ENCODE results near the gene EXD3.

EXD3 gene

DNA sequence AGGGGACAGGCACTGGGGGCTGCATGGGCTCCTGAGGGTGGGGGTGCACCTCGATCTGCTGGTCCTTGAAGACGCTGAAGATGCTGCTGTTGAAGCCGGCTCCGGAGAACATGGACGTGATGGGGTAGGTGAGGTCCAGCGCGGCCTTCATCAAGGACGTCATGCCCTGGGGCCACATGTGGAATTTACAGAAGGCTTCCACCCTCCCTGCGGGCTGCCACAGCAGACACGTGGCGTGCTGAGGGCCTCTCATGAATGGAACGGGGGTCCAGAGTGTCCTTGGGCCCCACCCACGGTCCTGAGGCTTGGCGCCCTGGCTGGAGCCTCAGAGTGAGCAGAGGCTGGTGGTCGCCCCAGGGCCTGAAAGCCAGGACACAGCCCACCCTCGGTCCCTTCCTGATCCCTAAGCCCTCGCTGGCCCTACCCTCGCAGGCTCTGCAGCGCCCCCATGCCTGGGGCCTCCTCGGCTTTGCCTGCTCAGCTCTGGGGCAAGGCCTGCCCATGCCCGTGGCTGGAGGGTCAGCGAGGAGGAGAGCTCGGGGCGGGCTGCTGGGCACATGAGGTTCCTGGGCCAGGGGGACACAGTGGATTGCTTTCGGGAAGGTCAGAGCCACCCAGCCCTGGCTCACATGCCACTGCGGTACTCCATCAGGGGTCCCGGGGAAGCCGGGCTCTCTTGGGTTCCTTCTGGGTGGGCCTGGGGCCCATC, 41.5 kb upstream of the EXD3 start:
- no peak overlapping the region for H3K23ac ChIP-seq (ENCODE audit: low read depth, low read length, poor library complexity)
- no peaks in the 10 kb centered on the region for H3K79me1 ChIP-seq (ENCODE audit: low read depth, low read length)
- H4K8ac ChIP-seq (ENCODE audit: low read depth, low read length), result peak overlapping the region; percentile 65
- no peak overlapping the region for H2BK120ac ChIP-seq (ENCODE audit: low read depth, low read length)
- H2AK5ac ChIP-seq (ENCODE audit: low read depth, low read length), result peak overlapping the region; percentile 91
- H2AFZ ChIP-seq (ENCODE audit: low read length), result no peak overlapping the region
- H3K4me3 ChIP-seq (ENCODE audit: low read length in 2 of 2), result no peak overlapping the region
- peak overlapping the region; percentile 30 for H3K9ac ChIP-seq (ENCODE audit: low read depth, low read length, poor library complexity)
- H3K4me2 ChIP-seq (ENCODE audit: insufficient read depth, low read length, poor library complexity, severe bottlenecking), result no peak overlapping the region
- no peak overlapping the region for H3K4ac ChIP-seq (ENCODE audit: low read length)
- no peaks in the 10 kb centered on the region for H3K36me3 ChIP-seq (replicated peaks in 1 of 2; ENCODE audit: control insufficient read depth in 2 of 2, insufficient read depth in 2 of 2, low read length in 2 of 2)
- H2BK15ac ChIP-seq (ENCODE audit: low read length), result peak overlapping the region; percentile 21
- WGBS, 2 donors (ENCODE audit: extremely low coverage in 2 of 2, insufficient read length in 2 of 2, insufficient replicate concordance in 1 of 2), result no CpG with 5 or more reads among the region's 28 CpGs
- H3K14ac ChIP-seq (ENCODE audit: low read length), result peak overlapping the region; percentile 75
- H3K9me3 ChIP-seq (replicated peaks in 1 of 2; ENCODE audit: control insufficient read depth in 2 of 2, insufficient read depth in 1 of 2, low read depth in 1 of 2, low read length in 2 of 2), result peaks cover 0 to 2% of the 10 kb centered on the region in 2 donors
- peak overlapping the region; percentile 64 for H3K18ac ChIP-seq (ENCODE audit: low read length)
- DNase-seq (ENCODE audit: low spot score), result no peak
- H2BK12ac ChIP-seq (ENCODE audit: low read length), result no peak overlapping the region
- no peak overlapping the region for H2BK5ac ChIP-seq (ENCODE audit: low read length)
- no peak overlapping the region for H3K27ac ChIP-seq (replicated peaks; ENCODE audit: low read length)
- peaks cover 2 to 5% of the 10 kb centered on the region in 2 donors for H3K4me1 ChIP-seq (ENCODE audit: control insufficient read depth in 2 of 2, insufficient read depth in 1 of 2, low read depth in 1 of 2, low read length in 2 of 2)
- peaks cover 0 to 6% (median 5%) of the 10 kb centered on the region in 3 experiments for H3K27me3 ChIP-seq (ENCODE audit: control insufficient read depth in 3 of 3, insufficient read depth in 3 of 3, low read depth in 1 of 3, low read length in 3 of 3)
- H4K91ac ChIP-seq (ENCODE audit: low read depth, low read length, poor library complexity), result peak overlapping the region; percentile 94

GRCh38 chr9:137463931-137464290, 40.9 kb upstream of the EXD3 start:
- WGBS, 2 donors (ENCODE audit: extremely low coverage in 2 of 2, insufficient read length in 2 of 2, insufficient replicate concordance in 1 of 2), result no CpG with 5 or more reads among the region's 18 CpGs
- Histone ChIP-seq H3K4ac (ENCODE audit: low read length) (no peak overlapping the region), H3K27me3 (ENCODE audit: control insufficient read depth in 3 of 3, insufficient read depth in 3 of 3, low read depth in 1 of 3, low read length in 3 of 3) (peaks cover 0 to 6% (median 5%) of the 10 kb centered on the region in 3 experiments), H3K4me1 (ENCODE audit: control insufficient read depth in 2 of 2, insufficient read depth in 1 of 2, low read depth in 1 of 2, low read length in 2 of 2) (peaks cover 3 to 6% of the 10 kb centered on the region in 2 donors), H3K23ac (ENCODE audit: low read depth, low read length, poor library complexity) (no peak overlapping the region), H2BK15ac (ENCODE audit: low read length) (peak overlapping the region; percentile 21), H2AK5ac (ENCODE audit: low read depth, low read length) (peak overlapping the region; percentile 89), H2BK120ac (ENCODE audit: low read depth, low read length) (no peak overlapping the region), H3K18ac (ENCODE audit: low read length) (peak overlapping the region; percentile 64), H3K79me1 (ENCODE audit: low read depth, low read length) (no peaks in the 10 kb centered on the region), H3K4me3 (ENCODE audit: low read length in 2 of 2) (no peak overlapping the region), H4K8ac (ENCODE audit: low read depth, low read length) (no peak overlapping the region), H2BK5ac (ENCODE audit: low read length) (no peak overlapping the region), H3K9ac (ENCODE audit: low read depth, low read length, poor library complexity) (no peak overlapping the region), H3K9me3 (replicated peaks in 1 of 2; ENCODE audit: control insufficient read depth in 2 of 2, insufficient read depth in 1 of 2, low read depth in 1 of 2, low read length in 2 of 2) (peaks cover 0 to 2% of the 10 kb centered on the region in 2 donors), H3K36me3 (replicated peaks in 1 of 2; ENCODE audit: control insufficient read depth in 2 of 2, insufficient read depth in 2 of 2, low read length in 2 of 2) (no peaks in the 10 kb centered on the region), H2AFZ (ENCODE audit: low read length) (no peak overlapping the region), H2BK12ac (ENCODE audit: low read length) (no peak overlapping the region), H3K27ac (replicated peaks; ENCODE audit: low read length) (no peak overlapping the region), H3K4me2 (ENCODE audit: insufficient read depth, low read length, poor library complexity, severe bottlenecking) (no peak overlapping the region), H3K14ac (ENCODE audit: low read length) (peak overlapping the region; percentile 56), H4K91ac (ENCODE audit: low read depth, low read length, poor library complexity) (peak overlapping the region; percentile 94)
- DNase-seq (ENCODE audit: low spot score), result no peak

DNA sequence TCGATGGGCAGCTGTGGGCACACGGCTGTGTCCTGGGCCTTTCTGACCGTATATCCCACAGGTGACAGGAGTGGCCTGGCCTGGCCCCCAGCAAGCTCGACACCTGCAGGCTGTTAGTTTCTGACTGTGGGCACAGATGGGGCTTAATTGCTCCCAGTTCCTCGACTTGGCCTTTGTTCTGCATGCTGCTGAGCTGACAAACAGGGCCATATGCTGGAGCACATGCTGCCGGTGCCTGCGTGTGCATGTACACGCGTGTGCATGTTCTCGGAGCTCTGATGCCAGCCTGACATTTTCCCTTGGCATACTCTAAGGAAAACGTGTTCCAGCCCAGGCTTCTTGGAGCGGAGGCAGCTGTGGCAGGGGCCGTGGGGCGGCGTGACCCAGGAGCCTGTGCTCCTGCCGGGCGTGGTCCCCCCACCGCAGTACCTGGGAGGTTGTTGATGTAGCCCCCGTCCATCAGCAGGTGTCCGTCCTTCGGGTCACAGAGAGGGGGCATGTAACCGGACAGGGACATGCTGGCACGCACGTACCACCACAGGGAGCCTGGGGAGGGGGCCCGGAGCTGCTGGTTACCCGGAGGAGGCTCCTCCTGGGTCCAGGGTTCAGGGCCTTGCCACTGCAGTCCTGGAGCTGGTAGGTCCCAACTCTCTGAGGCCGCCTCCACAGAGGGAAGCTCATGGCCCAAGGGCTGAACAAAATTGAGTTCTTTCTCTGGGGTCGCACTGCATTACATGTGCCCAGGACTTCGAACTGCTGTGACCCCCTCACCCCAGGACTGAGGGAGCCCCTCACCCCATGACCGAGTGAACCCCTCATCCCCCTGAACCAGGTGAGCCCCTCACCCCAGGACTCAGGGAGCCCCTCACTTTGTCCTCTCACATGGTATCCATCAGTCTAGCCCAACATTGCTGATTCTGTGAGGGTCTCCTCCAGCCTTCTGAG, 40.3 kb upstream of the EXD3 start:
- no CpG with 5 or more reads among the region's 30 CpGs for WGBS, 2 donors (ENCODE audit: extremely low coverage in 2 of 2, insufficient read length in 2 of 2, insufficient replicate concordance in 1 of 2)
- Histone ChIP-seq H3K4ac (ENCODE audit: low read length) (no peak overlapping the region), H3K27ac (replicated peaks; ENCODE audit: low read length) (no peak overlapping the region)

More for the DNA sequence above, 40.3 kb upstream of the EXD3 start:
- no peak for DNase-seq (ENCODE audit: low spot score)
- H3K9me3 ChIP-seq (replicated peaks in 1 of 2; ENCODE audit: control insufficient read depth in 2 of 2, insufficient read depth in 1 of 2, low read depth in 1 of 2, low read length in 2 of 2), result peaks cover 0 to 2% of the 10 kb centered on the region in 2 donors
- H3K4me2 ChIP-seq (ENCODE audit: insufficient read depth, low read length, poor library complexity, severe bottlenecking), result no peak overlapping the region
- H3K9ac ChIP-seq (ENCODE audit: low read depth, low read length, poor library complexity), result no peak overlapping the region
- H4K91ac ChIP-seq (ENCODE audit: low read depth, low read length, poor library complexity), result no peak overlapping the region
- H2BK5ac ChIP-seq (ENCODE audit: low read length), result no peak overlapping the region
- H2BK120ac ChIP-seq (ENCODE audit: low read depth, low read length), result no peak overlapping the region
- H2BK15ac ChIP-seq (ENCODE audit: low read length), result peak overlapping the region; percentile 81
- H3K27me3 ChIP-seq (ENCODE audit: control insufficient read depth in 3 of 3, insufficient read depth in 3 of 3, low read depth in 1 of 3, low read length in 3 of 3), result peaks cover 0 to 6% (median 2%) of the 10 kb centered on the region in 3 experiments
- H3K36me3 ChIP-seq (replicated peaks in 1 of 2; ENCODE audit: control insufficient read depth in 2 of 2, insufficient read depth in 2 of 2, low read length in 2 of 2), result no peaks in the 10 kb centered on the region
- peaks cover 5 to 7% of the 10 kb centered on the region in 2 donors for H3K4me1 ChIP-seq (ENCODE audit: control insufficient read depth in 2 of 2, insufficient read depth in 1 of 2, low read depth in 1 of 2, low read length in 2 of 2)
- peak overlapping the region; percentile 41 for H2BK12ac ChIP-seq (ENCODE audit: low read length)
- no peak overlapping the region for H2AFZ ChIP-seq (ENCODE audit: low read length)
- peak overlapping the region; percentile 21 for H3K14ac ChIP-seq (ENCODE audit: low read length)
- peak overlapping the region; percentile 80 for H3K23ac ChIP-seq (ENCODE audit: low read depth, low read length, poor library complexity)
- peak overlapping the region; percentile 89 for H2AK5ac ChIP-seq (ENCODE audit: low read depth, low read length)
- H3K79me1 ChIP-seq (ENCODE audit: low read depth, low read length), result peaks cover 4% of the 10 kb centered on the region
- no peak overlapping the region for H3K4me3 ChIP-seq (ENCODE audit: low read length in 2 of 2)
- no peak overlapping the region for H4K8ac ChIP-seq (ENCODE audit: low read depth, low read length)
- H3K18ac ChIP-seq (ENCODE audit: low read length), result peak overlapping the region; percentile 48
